GM20000 (cell line): ENCODE measurements around the gene GPR146.
A peak's percentile ranks its signal among the peaks of the same experiment; 100 is the strongest.

Experiments
- DNase-seq: peaks from one replicate; pipeline ENCODE4 v3.0.0; 2012; ENCODE audit warnings: low spot score
- CTCF ChIP-seq: IDR thresholded peaks from 2 replicates; pipeline ENCODE4 v1.5.1; 2012; ENCODE audit warnings: mild to moderate bottlenecking, control low read depth; ENCODE audit errors: extremely low read depth, missing control alignments

The GPR146 gene

GRCh38 chr7:1062296-1063294 lies 18.2 kb downstream of the GPR146 start:
- TF ChIP-seq CTCF = no peak
- DNase-seq = peak; percentile 91

GRCh38 chr7:1063361-1063760 lies 19.0 kb downstream of the GPR146 start:
- DNase-seq = no peak

GRCh38 chr7:1064581-1064980 lies 20.2 kb downstream of the GPR146 start:
- TF ChIP-seq CTCF = no peak
- DNase-seq = no peak

More at GRCh38 chr7:1063361-1063760, 19.0 kb downstream of the GPR146 start:
- TF ChIP-seq CTCF = no peak

GRCh38 chr7:1065263-1065584 lies 20.9 kb downstream of the GPR146 start:
- TF ChIP-seq CTCF = no peak
- no peak for DNase-seq

GRCh38 chr7:1065585-1066241 lies 21.4 kb downstream of the GPR146 start:
- DNase-seq = peak; percentile 96

GRCh38 chr7:1066242-1066588 lies 21.9 kb downstream of the GPR146 start:
- no peak for TF ChIP-seq CTCF
- DNase-seq = no peak

More at GRCh38 chr7:1065585-1066241, 21.4 kb downstream of the GPR146 start:
- TF ChIP-seq CTCF = peak; percentile 50

GRCh38 chr7:1068013-1068412 lies 23.7 kb downstream of the GPR146 start:
- TF ChIP-seq CTCF = no peak
- no peak for DNase-seq
